Esophagus squamous epithelium (tissue), 5 donors: ENCODE measurements around the gene SLC34A1. TPM values are rescaled to one million over a fixed set of nuclear protein-coding genes. Genes with fewer than 3 reads are reported as not detected.

ENCODE experiments used
- DNase-seq: peaks from one replicate; lab custom pipeline; 2025; lab: John Stamatoyannopoulos, UW
- H3K27ac ChIP-seq, 4 donors: fragments of 200-600 bp; sonication (generic); one replicate each; pipeline ENCODE4 v1.5.1; 2016 to 2019; ENCODE audit warnings: mild to moderate bottlenecking in 1 of 4
- H3K27me3 ChIP-seq, 4 donors: fragments of 200-600 bp; sonication (generic); 1 replicate in 3 of 4; 2 replicates in 1 of 4; pipeline versions ENCODE4 v1.5.1 to v1.6.0; 2017 to 2021; ENCODE audit warnings: antibody characterized with exemption in 1 of 4
- H3K36me3 ChIP-seq, 3 donors: fragments of 200-600 bp; sonication (generic); one replicate each; pipeline ENCODE4 v1.5.1; 2016 to 2019
- H3K4me1 ChIP-seq, 3 donors: fragments of 200-600 bp; sonication (generic); one replicate each; pipeline ENCODE4 v1.5.1; 2017 to 2019
- H3K4me3 ChIP-seq, 4 donors: fragments of 200-600 bp; sonication (generic); 1 replicate in 3 of 4; 2 replicates in 1 of 4; pipeline ENCODE4 v1.5.1; 2016 to 2019; ENCODE audit warnings: mild to moderate bottlenecking in 2 of 4, moderate library complexity in 1 of 4
- H3K9me3 ChIP-seq, 3 donors: fragments of 200-600 bp; sonication (generic); one replicate each; pipeline ENCODE4 v1.5.1; 2016 to 2019
- POLR2A ChIP-seq, 4 donors: fragments of 450-650 bp; IDR thresholded peaks; one replicate each; pipeline ENCODE4 v1.6.1; 2017; ENCODE audit warnings: antibody characterized with exemption in 4 of 4, mild to moderate bottlenecking in 4 of 4, moderate library complexity in 3 of 4
- WGBS, 2 donors: methylation state at CpG; one replicate each; pipeline ENCODE4 v1.1.5; 2018; 5-methylcytosine and 5-hydroxymethylcytosine counted together
- intact Hi-C: fragments of 100-400 bp; cut with DNase I; formaldehyde crosslinking; loops from one replicate; pipeline ENCODE4 v1.15.0; 2022
- total RNA-seq, 4 donors: library from RNA; depleted of rRNA; stranded (reverse); fragments of >200 nt; gene quantifications; one replicate each; pipeline ENCODE4 v1.1.0, GENCODE V29; 2016
- TF ChIP-seq, protein P1 (sequence below), 6 experiments: fragments of 450-650 bp in 4 of 6; fragments of 200-600 bp in 2 of 6; sonication (generic) in 2 of 6; IDR thresholded peaks; one replicate each; pipeline ENCODE4 v1.5.1; 2016 to 2019; ENCODE audit warnings: antibody characterized with exemption in 6 of 6, mild to moderate bottlenecking in 4 of 6, moderate library complexity in 4 of 6
- donor health status: DM: yes; HTN: yes; CAD: no.

SLC34A1 gene
- total RNA-seq, 4 donors from 2014 or later = 0.15 to 0.47 (median 0.25) TPM

DNA sequence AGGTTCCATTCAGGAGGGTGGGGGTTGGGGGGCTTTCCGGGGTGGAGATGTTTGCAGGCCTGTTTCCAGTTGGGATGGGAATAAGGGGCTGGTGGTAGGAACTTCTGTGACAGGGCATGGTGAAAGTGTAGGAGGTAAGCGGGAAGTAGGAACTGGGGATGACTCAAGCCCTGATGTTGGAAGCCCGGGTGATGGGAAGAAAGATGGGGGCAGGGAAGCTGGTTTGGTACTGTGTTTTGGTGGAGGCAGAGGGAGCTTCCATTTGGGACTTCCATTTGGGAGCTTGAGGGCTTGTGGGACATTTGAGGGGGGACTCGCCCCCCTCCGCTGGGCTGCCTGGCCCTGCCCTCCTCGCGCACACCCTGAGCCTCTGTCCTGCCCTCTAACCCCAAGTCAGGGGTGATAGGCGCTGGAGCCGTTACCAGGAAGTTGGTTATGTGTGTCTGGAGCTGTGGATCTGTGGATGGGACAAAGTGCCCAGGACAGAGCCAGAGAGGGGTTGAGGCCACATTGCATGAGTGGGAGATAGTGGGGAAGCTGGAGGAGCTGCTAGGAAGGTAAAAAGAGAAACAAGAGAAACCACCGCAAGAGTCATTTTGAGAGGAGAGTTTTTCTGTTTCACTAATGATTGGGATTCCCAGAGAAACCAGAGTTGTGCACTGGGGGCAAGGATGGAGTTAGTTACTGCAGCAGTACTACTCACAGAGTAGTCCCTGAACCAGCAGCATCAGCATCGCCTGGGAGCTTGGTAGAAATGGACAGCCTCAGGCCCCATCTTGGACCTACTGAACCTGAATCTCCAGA is 19.9 kb upstream of the SLC34A1 start:
- no peaks in the 10 kb centered on the region for H3K27me3 ChIP-seq
- no peaks in the 10 kb centered on the region for H3K36me3 ChIP-seq
- no peaks in the 10 kb centered on the region for H3K9me3 ChIP-seq
- TF ChIP-seq POLR2A (IDR thresholded peaks at IDR 0.05) = no peak
- TF ChIP-seq, protein P1, sequence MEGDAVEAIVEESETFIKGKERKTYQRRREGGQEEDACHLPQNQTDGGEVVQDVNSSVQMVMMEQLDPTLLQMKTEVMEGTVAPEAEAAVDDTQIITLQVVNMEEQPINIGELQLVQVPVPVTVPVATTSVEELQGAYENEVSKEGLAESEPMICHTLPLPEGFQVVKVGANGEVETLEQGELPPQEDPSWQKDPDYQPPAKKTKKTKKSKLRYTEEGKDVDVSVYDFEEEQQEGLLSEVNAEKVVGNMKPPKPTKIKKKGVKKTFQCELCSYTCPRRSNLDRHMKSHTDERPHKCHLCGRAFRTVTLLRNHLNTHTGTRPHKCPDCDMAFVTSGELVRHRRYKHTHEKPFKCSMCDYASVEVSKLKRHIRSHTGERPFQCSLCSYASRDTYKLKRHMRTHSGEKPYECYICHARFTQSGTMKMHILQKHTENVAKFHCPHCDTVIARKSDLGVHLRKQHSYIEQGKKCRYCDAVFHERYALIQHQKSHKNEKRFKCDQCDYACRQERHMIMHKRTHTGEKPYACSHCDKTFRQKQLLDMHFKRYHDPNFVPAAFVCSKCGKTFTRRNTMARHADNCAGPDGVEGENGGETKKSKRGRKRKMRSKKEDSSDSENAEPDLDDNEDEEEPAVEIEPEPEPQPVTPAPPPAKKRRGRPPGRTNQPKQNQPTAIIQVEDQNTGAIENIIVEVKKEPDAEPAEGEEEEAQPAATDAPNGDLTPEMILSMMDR (IDR thresholded peaks at IDR 0.05) = no peak
- no peak overlapping the region for H3K4me3 ChIP-seq
- no peak for DNase-seq
- H3K27ac ChIP-seq = peak overlapping the region in 2 of 4 donors; percentile 80 to 89
- peaks cover 47 to 91% (median 48%) of the 10 kb centered on the region in 3 donors for H3K4me1 ChIP-seq
- WGBS, 2 donors = 45 to 70% methylated on average over 6 to 7 of the region's 11 CpGs
- intact Hi-C loops = no loop called here

DNA sequence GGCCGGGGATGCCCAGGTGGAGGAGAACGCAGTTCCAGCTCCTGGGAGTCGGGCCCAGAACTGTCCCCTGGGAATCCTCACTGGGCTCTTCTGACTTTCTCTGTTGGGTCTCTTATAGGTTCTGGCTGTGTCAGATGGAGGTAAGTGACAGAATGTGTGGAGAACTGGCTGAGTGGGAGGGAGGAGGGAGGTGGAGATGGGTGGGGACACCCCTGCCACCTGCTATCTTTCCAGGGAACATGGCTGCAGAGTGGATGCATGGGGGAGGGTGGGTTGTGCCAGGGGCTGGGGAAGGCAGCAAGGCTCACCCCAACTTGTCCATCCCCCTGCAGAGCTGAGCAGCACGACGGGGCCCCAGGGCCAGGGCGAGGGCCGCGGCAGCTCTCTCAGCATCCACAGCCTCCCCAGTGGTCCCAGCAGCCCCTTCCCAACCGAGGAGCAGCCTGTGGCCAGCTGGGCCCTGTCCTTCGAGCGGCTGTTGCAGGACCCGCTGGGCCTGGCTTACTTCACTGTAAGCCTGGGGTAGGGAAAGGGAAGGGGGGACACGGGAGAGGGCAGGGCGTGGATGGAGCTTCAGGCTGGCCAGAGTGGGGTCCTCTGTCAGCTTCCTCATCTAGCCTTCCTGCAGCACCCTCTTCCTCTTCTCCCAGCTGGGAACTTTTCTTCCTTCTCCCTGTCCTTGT is 18.2 kb upstream of the SLC34A1 start:
- Histone ChIP-seq H3K4me3 (peak overlapping the region in 3 of 4 donors; percentile 43 to 60 (median 49)), H3K4me1 (peaks cover 45 to 97% (median 62%) of the 10 kb centered on the region in 3 donors), H3K27ac (peak overlapping the region; percentile 85 to 91 (median 89)), H3K9me3 (no peaks in the 10 kb centered on the region), H3K36me3 (no peaks in the 10 kb centered on the region), H3K27me3 (no peaks in the 10 kb centered on the region)
- no peak for DNase-seq
- TF ChIP-seq, protein P1 (IDR thresholded peaks at IDR 0.05) = no peak
- no peak for TF ChIP-seq POLR2A (IDR thresholded peaks at IDR 0.05)
- 73 to 84% methylated on average over 8 to 13 of the region's 14 CpGs for WGBS, 2 donors
- intact Hi-C loops = no loop called here

DNA sequence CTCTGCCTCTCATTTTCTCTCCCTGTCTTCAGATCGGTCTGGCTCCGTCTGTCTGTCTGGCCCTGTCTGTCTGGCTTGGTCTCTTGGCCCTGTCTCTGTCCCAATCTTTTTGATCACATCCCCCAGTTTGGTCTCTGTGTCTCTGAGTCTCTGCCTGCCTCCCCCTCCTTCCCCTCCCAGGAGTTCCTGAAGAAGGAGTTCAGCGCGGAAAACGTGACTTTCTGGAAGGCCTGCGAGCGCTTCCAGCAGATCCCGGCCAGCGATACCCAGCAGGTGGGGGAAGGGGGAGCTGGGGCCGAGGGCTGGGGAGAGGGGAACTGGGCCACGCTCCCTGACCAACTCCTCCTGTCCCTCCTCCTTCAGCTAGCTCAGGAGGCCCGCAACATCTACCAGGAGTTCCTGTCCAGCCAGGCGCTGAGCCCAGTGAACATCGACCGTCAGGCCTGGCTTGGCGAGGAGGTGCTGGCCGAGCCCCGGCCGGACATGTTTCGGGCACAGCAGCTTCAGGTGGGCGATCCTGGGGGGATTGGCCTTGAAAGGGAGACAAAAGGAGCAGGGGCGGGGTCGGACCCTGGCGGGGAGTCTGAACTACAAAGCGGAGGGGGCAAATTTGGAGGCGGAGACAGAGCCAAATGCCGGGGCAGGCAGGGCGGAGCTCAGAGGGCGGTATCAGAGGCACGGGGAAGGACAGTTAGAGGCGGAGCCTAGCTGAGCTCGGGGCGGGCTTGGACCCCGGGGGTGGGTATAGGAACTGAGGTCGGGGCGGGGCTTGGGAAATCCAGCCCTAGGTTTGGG is 17.5 kb upstream of the SLC34A1 start:
- peaks cover 51 to 97% (median 66%) of the 10 kb centered on the region in 3 donors for H3K4me1 ChIP-seq
- H3K36me3 ChIP-seq = no peaks in the 10 kb centered on the region
- H3K9me3 ChIP-seq = no peaks in the 10 kb centered on the region
- 23 to 57% methylated on average over 7 to 10 of the region's 36 CpGs for WGBS, 2 donors
- TF ChIP-seq POLR2A (IDR thresholded peaks at IDR 0.05) = peak in 1 of 4 donors; percentile 36
- TF ChIP-seq, protein P1 (IDR thresholded peaks at IDR 0.05) = no peak
- no peak for DNase-seq
- H3K4me3 ChIP-seq = peak overlapping the region; percentile 27 to 60 (median 46)
- H3K27ac ChIP-seq = peak overlapping the region; percentile 85 to 91 (median 89)
- intact Hi-C loops = no loop called here
- H3K27me3 ChIP-seq = no peaks in the 10 kb centered on the region

DNA sequence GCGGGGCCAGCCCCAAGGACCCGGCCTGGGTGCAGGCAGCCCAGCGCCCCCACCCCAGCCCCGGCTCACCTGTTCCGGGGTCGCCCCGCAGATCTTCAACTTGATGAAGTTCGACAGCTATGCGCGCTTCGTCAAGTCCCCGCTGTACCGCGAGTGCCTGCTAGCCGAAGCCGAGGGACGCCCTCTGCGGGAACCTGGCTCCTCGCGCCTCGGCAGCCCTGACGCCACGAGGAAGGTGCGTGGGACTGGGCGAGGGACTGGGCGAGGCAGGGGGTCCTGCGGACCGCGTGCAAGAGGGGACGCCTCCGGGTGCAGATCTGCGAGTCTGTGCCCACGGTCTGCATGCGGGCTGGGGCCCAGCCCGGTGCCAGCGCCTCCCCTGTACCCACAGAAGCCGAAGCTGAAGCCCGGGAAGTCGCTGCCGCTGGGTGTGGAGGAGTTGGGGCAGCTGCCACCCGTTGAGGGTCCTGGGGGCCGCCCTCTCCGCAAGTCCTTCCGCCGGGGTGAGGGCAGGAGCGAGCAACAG is 16.8 kb upstream of the SLC34A1 start:
- Histone ChIP-seq H3K4me1 (peaks cover 52 to 97% (median 65%) of the 10 kb centered on the region in 3 donors), H3K4me3 (peak overlapping the region; percentile 27 to 60 (median 46)), H3K9me3 (no peaks in the 10 kb centered on the region), H3K27ac (peak overlapping the region; percentile 85 to 91 (median 89)), H3K27me3 (no peaks in the 10 kb centered on the region), H3K36me3 (peaks cover 0 to 4% (median 0%) of the 10 kb centered on the region in 3 donors)
- no peak for DNase-seq
- TF ChIP-seq POLR2A (IDR thresholded peaks at IDR 0.05) = peak in 1 of 4 donors; percentile 2
- TF ChIP-seq, protein P1 (IDR thresholded peaks at IDR 0.05) = no peak
- intact Hi-C loops = no loop called here
- 55 to 57% methylated on average over 6 to 22 of the region's 46 CpGs for WGBS, 2 donors
